ENCODE measurements around the gene CELF2.

The CELF2 gene

DNA sequence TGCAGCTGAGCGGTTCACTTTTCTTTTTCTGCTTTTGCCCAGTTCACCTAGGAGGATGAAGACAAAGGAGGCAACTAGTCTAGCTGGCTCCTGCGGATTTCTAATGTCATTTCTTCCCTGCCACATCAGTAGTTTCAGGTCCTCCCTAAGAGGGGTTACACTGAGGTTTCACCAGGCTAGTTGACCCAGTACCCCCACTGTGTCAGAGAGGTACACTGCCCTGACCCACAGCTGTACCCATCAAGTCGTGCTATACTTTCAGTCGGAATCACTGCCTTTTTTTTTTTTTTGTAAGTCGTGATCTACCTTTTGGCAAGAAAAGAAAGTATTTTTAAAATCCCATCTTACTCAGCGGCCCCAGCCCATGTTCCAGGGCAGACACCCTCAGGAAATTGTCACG, 243.5 kb downstream of the CELF2 start:
- in situ Hi-C loops (cut with HindIII; ENCODE audit: low sequenced_read_pairs) = no loop called here

DNA sequence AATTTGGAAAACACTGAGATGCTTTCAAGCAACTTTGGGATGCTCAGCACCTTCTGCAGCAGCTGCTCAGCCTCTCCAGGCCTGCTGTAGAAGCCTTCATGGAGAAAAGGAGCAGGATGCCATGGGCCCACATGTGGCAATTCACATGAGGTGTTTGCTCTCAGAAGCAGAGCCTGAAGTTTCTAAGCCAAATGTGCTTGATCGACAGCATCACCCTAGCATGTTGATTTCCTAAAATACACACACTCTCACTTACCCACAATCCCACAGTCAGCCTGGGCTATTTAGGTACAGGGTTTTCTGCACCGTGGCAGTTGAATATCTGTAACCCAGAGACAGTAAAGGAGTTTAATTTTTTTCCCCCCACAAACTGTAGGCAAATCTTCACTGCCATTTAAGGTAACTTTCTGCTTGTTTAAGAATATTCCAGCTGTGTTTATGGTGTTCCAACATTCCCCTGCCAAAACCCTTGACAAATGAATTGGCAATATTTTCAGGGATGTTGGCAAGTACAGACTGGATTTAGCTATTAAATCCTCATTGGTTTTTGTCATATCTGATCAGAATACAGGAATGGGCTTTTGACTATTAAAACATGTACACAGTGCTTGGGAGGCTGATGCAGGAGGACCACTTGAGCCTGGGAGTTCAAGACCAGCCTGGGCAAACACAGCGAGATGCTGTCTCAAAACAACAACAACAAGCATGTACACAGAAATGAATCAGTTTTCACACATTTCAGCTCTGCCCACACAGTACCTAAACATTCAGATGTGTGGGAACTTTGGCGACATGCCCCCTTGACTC, 244.2 kb downstream of the CELF2 start:
- in situ Hi-C loops (cut with HindIII; ENCODE audit: low sequenced_read_pairs) = no loop called here

DNA sequence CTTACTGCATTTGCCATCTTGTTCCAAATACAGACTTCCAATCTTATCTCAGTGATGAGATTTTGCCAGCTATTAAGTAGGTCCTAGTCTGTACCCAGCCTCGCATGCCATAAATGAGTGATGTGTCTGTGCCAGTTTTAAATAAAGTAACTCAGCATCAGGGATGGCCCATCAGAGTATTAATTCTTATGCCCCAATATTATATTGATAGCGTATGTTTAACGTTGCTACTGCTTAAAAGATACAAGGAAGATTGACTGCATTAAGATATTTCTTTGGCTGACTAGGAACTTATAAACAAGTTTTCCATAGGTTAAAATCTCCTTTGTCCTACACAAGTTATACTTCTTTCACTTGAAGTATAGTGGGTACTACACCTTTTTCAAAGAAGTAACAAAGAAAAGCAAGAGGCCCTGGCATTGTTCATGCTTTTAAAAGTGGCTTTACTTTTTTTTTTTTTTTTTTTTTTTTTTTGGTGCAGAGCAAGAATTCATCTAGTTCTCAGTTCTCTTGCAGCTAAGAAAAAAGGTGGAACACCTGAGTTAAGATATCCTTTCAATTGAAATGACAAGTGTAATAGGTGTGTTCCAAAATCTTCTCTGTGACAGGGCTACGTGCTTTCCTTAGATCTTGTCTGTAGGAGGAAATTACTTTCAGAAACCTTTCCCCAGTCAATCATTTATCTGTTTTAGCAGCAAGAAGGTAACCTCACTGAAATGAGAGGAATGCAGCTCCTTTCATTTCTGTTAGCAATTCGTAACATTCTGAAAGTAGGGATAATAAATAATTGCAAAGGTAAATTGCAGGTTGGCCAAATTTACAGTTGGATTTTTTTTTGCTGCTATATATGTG, 245.0 kb downstream of the CELF2 start:
- in situ Hi-C loops (cut with HindIII; ENCODE audit: low sequenced_read_pairs) = no loop called here

DNA sequence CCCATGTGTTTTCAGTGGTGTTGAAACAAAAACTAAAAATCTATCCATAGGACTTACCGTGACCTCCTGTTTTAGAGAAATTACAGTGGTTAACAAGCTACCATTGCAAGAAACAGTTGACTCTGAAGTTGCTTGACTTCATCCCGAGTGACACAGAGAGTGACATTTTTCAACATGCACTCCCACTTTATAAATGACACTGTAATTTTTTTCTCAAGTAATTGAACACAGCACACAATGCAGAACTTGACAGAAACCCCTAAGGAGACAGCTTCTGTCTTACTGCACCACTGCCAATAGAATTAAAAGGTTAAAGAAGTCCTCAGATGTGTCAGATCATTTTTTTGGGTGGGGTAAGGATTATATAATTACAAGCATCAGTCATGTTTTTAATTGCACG, 246.1 kb downstream of the CELF2 start:
- in situ Hi-C loops (cut with HindIII; ENCODE audit: low sequenced_read_pairs) = no loop called here

DNA sequence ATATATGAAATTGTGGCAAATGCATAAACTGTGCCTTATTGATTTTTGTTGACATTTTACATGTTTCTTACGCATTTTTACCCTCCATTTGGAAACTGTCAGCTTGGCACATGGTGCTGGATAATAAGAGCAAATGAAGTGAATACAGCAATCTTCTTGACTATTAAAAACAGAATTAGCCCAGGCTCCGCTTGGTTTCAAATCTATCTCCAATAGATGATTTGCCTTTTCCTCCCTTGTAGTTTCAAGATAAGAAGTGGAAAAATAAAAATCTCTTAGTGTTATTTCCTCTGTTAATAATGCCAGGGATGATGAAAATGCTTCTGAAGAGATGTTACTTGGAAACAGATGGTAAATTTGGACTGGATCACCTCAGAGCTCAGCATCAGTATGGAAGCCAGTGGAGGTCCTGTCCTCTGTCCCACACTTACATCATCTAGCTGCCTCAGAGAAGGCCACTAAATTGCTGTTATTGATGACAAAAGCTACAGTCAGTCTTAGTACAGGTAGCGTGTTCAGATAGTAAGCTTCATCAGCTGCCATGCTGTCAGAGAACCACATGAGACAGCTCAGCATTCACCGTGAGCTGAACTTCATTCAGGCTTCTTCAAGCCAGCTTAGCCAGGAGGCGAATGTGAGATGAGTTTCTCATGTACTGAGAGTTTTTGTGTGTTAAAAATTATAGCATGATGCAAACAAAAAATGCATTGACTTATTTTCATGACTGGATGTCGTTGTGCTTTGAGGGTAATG, 246.8 kb downstream of the CELF2 start:
- in situ Hi-C loops (cut with HindIII; ENCODE audit: low sequenced_read_pairs) = no loop called here

DNA sequence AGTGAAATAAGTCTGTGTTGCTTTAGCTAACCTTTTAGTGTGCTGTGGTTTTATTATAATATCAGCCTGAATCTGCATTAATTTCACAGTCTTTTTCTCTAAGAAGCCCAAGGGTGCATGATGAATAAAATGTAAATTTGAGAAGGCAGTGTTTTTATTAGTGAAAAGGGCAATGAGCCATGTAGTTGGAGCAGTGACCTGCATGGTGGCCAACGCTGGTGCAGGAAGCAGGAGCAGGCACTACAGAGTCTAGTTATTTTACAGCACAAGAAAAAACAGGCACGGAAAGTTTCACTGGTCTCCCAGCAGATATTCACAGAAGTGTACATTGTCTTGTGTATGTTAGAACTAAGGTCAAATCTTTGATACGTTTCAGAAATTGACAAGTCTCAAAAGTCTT, 247.8 kb downstream of the CELF2 start:
- in situ Hi-C loops (cut with HindIII; ENCODE audit: low sequenced_read_pairs) = no loop called here

DNA sequence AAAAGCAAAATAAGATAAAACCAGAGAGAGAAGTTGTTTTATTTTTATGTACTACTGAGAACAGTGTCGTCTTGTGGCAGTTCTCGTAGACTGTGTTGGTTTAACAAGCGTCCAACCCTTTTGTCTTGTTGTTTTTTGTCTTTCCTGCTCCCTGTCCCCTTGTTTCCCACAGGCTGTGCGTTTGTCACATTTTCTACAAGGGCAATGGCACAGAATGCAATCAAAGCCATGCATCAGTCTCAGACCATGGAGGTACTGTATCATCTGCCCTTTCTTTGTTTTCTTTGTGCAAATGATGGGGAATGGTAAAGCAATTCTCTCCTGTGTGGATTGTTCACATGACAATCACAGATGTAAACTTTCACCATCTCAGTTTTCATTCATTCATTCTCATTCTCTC, 248.8 kb downstream of the CELF2 start:
- in situ Hi-C loops (cut with HindIII; ENCODE audit: low sequenced_read_pairs) = no loop called here

DNA sequence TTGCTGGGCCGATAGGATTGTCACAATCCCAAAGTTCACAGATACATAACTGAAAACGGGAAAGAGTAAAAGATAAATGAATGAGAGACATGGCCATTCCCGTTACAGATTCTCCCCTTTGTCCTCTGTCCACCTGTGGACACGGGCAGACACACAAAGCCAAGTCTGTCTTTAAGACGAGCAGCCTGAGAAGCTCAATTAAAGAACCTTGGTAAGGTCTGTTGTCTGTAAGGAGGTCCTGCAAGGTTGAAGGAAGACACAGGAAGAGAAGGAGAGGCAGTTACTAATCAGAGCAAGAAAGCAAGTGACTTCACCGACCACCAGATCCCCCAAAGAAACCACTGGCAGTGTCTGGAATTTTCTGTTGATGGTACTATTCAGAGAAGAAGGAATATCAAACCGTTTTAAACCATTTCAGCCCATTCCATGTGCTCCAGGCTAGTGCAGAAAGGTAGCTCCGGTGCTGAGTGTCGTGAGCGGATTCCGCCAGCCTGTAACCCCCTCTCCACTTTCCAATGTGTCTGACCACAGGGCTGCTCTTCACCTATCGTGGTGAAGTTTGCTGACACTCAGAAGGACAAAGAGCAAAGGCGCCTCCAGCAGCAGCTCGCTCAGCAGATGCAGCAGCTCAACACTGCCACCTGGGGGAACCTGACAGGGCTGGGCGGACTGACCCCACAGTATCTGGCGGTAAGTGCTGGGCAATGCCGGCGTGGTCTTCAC, 252.6 kb downstream of the CELF2 start:
- in situ Hi-C loops (cut with HindIII; ENCODE audit: low sequenced_read_pairs) = no loop called here

DNA sequence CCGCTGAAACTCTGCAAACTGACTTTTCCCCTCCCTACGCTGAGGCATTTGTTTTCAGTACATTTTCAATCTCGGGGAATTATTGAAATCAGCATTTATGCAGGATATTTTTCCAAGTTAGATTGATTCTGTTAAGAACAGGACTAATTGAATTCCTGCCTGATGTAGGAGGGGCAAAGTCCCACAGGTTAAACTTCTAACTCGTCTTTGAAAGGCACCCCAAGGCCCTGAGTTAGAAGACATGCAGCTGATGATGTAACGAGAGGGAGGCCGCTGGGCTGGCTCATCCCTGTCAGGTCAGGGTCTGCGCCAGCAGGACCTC, 253.1 kb downstream of the CELF2 start:
- in situ Hi-C loops (cut with HindIII; ENCODE audit: low sequenced_read_pairs) = no loop called here

DNA sequence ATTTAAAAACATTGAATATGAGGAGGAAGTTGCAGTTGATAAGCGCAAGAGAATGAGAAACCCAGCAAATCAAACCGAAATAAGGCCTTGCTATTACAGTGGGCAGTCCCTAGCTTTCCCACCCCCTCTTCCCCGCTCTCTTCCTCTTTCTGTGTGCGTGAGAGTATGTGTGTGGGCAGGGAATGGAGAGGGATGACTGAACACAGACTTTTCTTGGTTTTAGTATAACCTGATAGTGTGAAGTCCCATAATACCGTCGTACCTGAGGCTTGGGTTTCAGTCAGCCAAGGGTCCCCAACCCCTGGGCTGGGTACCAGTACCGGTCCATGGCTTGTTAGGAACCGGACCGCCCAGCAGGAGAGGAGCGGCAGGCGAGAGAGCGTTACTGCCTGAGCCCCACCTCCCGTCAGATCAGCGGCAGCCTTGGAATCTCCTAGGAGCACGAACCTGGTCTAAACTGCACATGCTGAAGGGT, 255.3 kb downstream of the CELF2 start:
- in situ Hi-C loops (cut with HindIII; ENCODE audit: low sequenced_read_pairs) = no loop called here

DNA sequence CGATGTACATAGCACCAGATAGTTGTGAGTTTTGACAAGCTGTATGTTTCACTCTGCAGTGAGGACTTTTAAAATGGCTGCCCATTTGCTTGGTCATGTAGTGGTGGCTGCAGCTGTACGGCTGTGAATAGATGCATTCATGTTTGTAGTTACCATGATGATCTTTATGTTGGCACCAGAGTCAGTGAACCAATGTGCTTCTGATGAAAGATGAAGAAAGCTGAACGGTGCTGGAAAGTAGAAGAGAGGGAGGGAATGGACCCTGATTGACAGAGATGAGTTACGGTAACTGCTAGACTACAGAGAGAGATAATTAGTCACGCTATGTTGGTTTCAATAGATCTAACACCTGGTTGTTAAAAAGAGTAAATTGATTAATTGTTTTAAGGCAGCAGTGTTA, 256.8 kb downstream of the CELF2 start:
- in situ Hi-C loops (cut with HindIII; ENCODE audit: low sequenced_read_pairs) = no loop called here

DNA sequence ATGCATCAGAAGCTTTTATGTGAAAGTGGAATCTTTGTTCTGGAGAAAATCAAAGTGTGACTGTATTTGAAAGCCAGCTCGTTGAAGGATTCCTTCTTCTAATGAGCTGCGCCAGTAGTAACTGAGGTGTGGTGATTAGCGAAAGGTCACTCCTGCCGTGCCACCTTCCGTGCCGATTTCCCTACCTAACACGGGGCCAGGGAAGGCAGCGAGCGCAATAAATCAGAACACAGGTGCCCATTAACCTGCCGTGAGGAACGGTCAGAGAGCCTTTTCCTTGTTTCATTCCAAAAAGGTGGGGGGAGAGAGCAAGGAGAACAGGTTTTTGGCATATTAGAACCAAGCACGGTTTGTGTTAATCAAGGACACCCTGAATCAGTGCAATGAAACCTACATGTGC, 258.0 kb downstream of the CELF2 start:
- in situ Hi-C loops (cut with HindIII; ENCODE audit: low sequenced_read_pairs) = no loop called here

DNA sequence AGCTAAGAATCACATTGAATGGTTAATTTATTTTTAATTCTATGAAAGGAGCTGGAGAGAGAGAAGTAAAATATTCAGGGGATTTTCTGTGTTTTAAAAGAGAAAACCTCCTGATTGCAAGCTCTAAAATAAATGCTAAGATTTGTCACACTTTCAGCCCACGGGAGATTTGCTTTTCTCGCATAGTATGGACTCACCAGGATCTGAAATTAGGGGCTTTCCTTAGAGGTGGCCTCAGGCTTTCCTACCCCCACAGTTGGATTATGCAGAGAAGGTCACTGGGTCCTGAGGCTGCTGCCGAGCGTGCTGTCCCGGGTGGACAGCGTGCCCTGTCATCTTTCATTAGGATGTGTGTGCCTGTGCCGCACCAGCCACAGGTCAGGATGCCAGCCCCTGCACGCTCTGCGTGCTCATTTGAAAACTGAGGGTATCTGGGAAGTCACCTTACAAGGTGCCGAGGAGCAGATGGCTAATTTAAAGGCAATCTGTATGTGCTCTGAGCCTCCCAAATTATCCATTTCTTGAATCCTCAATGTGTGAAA, 258.8 kb downstream of the CELF2 start:
- in situ Hi-C loops (cut with HindIII; ENCODE audit: low sequenced_read_pairs) = no loop called here

DNA sequence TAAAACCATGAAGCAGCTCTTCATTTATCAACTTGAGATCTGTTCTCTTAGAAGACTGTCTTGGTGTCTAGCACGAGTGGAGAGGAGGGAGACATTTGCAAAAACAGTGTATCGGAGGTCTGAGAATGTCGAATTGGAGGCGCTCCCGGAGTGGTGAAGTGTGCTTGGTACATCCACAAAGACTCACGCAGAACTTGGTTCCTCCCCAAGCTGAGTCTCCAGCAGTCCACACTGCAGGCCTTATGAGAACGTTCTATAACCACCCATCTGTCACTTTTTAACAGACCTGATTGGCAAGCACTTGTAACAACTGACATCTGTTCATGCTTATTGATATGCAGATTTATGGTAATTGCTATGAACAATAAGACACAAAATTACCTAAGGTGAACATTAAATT, 261.6 kb downstream of the CELF2 start:
- in situ Hi-C loops (cut with HindIII; ENCODE audit: low sequenced_read_pairs) = no loop called here

DNA sequence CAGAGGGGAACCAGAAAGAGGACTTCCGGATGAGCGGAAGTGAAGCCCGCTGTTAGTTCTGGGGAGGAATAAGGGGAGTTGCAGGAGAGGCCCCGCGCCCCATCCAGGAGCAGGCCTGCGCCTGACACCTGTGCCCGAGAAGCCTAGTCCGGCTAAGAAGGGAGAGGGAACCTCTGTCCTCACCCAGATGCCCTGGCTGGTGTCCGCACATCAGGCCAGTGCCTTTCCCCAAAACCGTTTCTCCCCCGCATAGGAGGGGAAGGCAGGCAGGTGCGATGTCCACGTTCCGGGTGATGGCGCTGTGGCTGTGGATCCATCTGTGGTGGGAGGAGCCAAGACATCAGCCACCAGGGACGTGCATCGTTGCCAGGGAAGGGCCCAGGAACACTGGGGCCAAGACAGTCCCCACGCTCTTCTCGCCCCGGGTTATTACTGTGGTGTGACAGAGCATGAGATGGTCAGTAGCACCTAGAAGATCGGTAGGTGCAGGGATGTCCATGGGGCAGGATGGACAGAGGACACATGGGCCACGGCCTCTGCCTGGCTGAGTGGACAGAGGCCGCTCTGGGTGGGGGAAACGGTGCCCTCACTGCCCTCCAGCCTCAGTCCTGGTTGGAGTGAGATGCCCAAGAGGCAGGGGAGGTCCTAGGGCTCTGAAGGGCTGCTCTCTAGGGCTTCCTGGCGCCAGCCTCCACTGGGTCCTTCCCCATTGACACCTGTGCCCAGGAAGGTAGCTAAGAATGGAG, 262.7 kb downstream of the CELF2 start:
- in situ Hi-C loops (cut with HindIII; ENCODE audit: low sequenced_read_pairs) = no loop called here

DNA sequence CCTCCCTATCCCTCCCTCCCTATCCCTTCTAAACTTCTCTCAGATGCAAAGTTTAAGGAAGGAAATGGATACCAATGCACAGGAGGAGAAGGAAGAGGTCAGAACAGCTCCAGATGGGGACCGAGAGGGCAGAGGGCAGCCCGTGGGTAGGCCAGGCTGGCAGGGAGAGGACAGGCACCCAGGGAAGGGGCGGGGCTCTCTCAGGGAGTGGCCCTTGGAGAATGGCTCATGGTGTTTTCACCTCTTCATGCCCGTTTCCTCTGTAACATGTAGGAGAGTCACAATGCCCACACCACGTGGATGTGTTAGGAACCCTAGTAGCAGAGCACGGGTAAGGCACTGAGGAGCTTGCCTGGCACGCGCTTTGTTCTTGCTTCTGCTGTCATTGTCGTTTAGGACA, 264.5 kb downstream of the CELF2 start:
- in situ Hi-C loops (cut with HindIII; ENCODE audit: low sequenced_read_pairs) = no loop called here

DNA sequence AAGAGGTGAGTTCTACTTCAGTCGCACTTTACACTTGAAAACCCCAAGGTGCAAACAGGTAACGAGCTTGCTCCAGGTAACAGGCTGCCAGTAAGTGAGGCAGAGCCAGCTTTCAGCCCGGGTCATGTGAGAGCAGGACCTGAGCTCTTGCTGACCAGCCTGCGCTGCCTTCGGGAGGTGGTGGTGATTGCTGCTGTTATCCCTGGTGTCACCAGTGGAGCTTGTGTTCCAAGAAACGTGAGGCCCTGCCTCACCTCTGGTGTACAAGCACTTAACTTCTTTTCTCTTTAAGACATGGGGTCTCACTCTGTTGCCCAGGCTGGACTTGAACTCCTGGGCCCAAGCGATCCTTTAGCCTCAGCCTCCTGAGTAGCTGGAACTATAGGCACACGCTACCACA, 265.0 kb downstream of the CELF2 start:
- in situ Hi-C loops (cut with HindIII; ENCODE audit: low sequenced_read_pairs) = no loop called here

DNA sequence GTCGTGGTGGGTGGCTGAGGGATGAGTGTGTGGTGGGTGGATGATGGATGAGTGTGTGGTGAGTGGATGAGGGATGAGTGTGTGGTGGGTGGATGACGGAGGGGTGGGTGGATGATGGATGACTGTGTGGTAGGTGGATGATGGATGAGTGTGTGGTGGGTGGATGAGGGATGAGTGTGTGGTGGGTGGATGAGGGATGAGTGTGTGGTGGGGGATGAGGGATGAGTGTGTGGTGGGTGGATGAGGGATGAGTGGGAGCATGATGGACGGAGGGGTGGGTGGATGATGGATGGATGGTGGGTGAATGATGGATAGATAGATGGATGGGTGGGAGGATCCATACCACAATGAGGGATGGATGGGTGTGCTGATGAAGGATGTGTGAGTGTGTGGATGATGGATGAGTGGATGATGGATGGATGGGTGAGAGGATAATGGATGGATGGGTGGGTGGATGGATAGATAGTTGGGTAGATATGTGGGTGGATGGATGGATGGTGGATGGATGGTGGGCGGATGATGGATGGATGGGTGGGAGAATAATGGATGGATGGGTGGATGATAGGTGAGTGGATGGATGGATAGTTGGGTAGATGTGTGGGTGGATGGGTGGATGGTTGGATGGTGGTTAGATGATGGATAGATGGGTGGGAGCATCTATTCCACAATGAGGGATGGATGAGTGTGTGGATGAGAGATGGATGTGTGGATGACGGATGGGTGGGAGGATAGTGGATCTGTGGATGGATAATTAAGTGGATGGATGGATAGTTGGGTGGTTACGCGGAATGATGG, 266.8 kb downstream of the CELF2 start:
- in situ Hi-C loops (cut with HindIII; ENCODE audit: low sequenced_read_pairs) = no loop called here

DNA sequence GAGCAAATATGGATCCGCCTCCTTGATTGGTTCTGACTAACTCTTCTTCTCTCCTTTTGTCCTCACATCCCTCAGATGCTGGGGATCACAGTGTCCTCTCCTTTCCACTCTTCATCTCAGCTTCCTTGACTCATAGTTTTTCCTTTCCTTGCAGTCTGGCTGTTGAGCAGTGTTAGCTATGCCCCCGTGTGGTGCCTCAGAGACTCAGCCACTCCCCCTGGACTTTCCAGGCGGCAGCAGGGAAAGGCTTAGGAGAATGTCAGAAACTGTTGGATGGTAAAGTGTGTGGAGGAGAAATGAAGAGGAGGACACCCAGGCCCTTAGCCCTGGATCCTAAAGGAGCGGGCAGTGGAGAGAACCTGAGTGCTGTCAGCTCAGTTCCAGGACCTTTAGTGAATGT, 267.5 kb downstream of the CELF2 start:
- in situ Hi-C loops (cut with HindIII; ENCODE audit: low sequenced_read_pairs) = no loop called here
